HG02588 (cell line): ENCODE measurements around the gene RXRA.

ENCODE experiments used
- ATAC-seq: cut with Tn5 transposase; IDR thresholded peaks from one replicate; pipeline ENCODE4 v1.9.1; 2021; ENCODE audit warnings: mild to moderate bottlenecking, moderate library complexity; ENCODE audit not compliant: unreplicated experiment

The RXRA gene

GRCh38 chr9:134483361-134484184 is 157.3 kb downstream of the RXRA start:
- ATAC-seq: no peak

GRCh38 chr9:134484479-134484878 is 158.2 kb downstream of the RXRA start:
- no peak for ATAC-seq

GRCh38 chr9:134485653-134486052 is 159.4 kb downstream of the RXRA start:
- no peak for ATAC-seq

- no peak for ATAC-seq
Measured at GRCh38 chr9:134486143-134486591, 159.9 kb downstream of the RXRA start.

- no peak for ATAC-seq
Measured at GRCh38 chr9:134486596-134486995, 160.3 kb downstream of the RXRA start.
